HepG2 (cell line): ENCODE measurements around the gene MYOZ3. TPM values are rescaled to one million over a fixed set of nuclear protein-coding genes. Genes with fewer than 3 reads are reported as not detected.

Experiments used
- ATAC-seq: fragments of 200-7000 bp; cut with Tn5 transposase; 3 replicates; pipeline ENCODE4 v1.9.1; 2020; ENCODE audit warnings: mild to moderate bottlenecking, moderate library complexity
- BruUV-seq: library from RNA; stranded (reverse); fragments of 400-500 nt; replicated peaks from 2 replicates; lab custom pipeline; 2021; lab: Mats Ljungman, UMichigan
- CTCF ChIA-PET: fragments of 300-600 bp; formaldehyde crosslinking; extraction: SDS; loops from one replicate; lab custom pipeline; 2021; ENCODE audit warnings: low total read pairs, inconsistent platforms, low intra/inter-chr PET ratio; lab: Yijun Ruan, JAX
- POLR2A ChIA-PET: fragments of 350-600 bp; sonication (Branson Sonifier 250); formaldehyde crosslinking; loops from one replicate; lab custom pipeline; 2020; ENCODE audit warnings: antibody characterized with exemption, inconsistent platforms; lab: Yijun Ruan, JAX
- DNase-seq: peaks from one replicate; pipeline ENCODE4 v3.0.0-alpha.2; 2015; ENCODE audit warnings: low spot score
- FAIRE-seq: peaks from 3 replicates; lab custom pipeline; 2011; peaks lifted over from hg19 to GRCh38; lab: Jason Lieb, UNC
- H2AFZ ChIP-seq: one replicate; pipeline ENCODE4 v1.6.1; 2011; ENCODE audit warnings: low read length, inconsistent platforms
- H3K27ac ChIP-seq: fragments of 300-600 bp; 3 replicates; pipeline ENCODE4 v1.8.0; 2011; ENCODE audit warnings: mixed run types, mild to moderate bottlenecking, mixed read lengths, low read length, inconsistent platforms; ENCODE audit not compliant: insufficient read depth; ENCODE audit errors: extremely low read length
- H3K27me3 ChIP-seq, 2 experiments: fragments of 200-600 bp in 1 of 2; 2 replicates in 1 of 2; 3 replicates in 1 of 2; pipeline versions ENCODE4 v1.6.0 to v1.8.0; 2011; ENCODE audit warnings: low read length in 2 of 2, mild to moderate bottlenecking in 2 of 2, moderate library complexity in 2 of 2, inconsistent platforms in 1 of 2; ENCODE audit not compliant: insufficient read depth in 2 of 2, control insufficient read depth in 1 of 2
- H3K36me3 ChIP-seq, 2 experiments: fragments of 200-600 bp in 1 of 2; replicated peaks in 1 of 2; 2 replicates in 1 of 2; 3 replicates in 1 of 2; pipeline versions ENCODE4 v1.5.1 to v1.8.0; 2011; ENCODE audit warnings: low read length in 2 of 2, inconsistent platforms in 1 of 2; ENCODE audit not compliant: insufficient read depth in 2 of 2, control insufficient read depth in 1 of 2
- H3K4me1 ChIP-seq: 2 replicates; pipeline ENCODE4 v1.5.1; 2012; ENCODE audit warnings: low read length, inconsistent platforms; ENCODE audit not compliant: insufficient read depth
- H3K4me2 ChIP-seq: 2 replicates; pipeline ENCODE4 v1.6.0; 2011; ENCODE audit warnings: low read depth, low read length, inconsistent platforms
- H3K4me3 ChIP-seq, 3 experiments: fragments of 200-600 bp in 1 of 3; sonication (generic), shearing (Covaris generic) in 1 of 3; replicated peaks in 1 of 3; 2 replicates each; pipeline ENCODE4 v1.5.1; 2011 to 2016; ENCODE audit warnings: low read length in 3 of 3, inconsistent platforms in 2 of 3, low read depth in 2 of 3, mild to moderate bottlenecking in 2 of 3, control low read depth in 1 of 3, mixed read lengths in 1 of 3; ENCODE audit not compliant: insufficient read depth in 1 of 3
- H3K79me2 ChIP-seq: one replicate; pipeline ENCODE4 v1.6.1; 2011; ENCODE audit warnings: low read length, inconsistent platforms; ENCODE audit not compliant: insufficient read depth
- H3K9ac ChIP-seq: 2 replicates; pipeline ENCODE4 v1.6.0; 2011; ENCODE audit warnings: mild to moderate bottlenecking, low read depth, low read length, inconsistent platforms; ENCODE audit not compliant: insufficient read depth
- H3K9me3 ChIP-seq: 2 replicates; pipeline ENCODE4 v1.5.1; 2012; ENCODE audit warnings: mild to moderate bottlenecking, low read length
- H4K20me1 ChIP-seq: 2 replicates; pipeline ENCODE4 v1.6.0; 2011; ENCODE audit warnings: inconsistent platforms, mild to moderate bottlenecking, low read length, moderate library complexity; ENCODE audit not compliant: insufficient read depth
- ASH2L ChIP-seq: fragments of 300-600, 200-600 bp; sonication (generic); IDR thresholded peaks from 2 replicates; pipeline ENCODE4 v1.7.0; 2017; ENCODE audit warnings: low read depth, mild to moderate bottlenecking, moderate library complexity, mixed read lengths, low read length; ENCODE audit not compliant: insufficient read length
- DNMT1 ChIP-seq: sonication (generic); formaldehyde crosslinking; IDR thresholded peaks from 2 replicates; pipeline ENCODE4 v1.5.1; 2020; ENCODE audit warnings: mild to moderate bottlenecking, missing genetic modification reagents
- ESRRA ChIP-seq: sonication (generic); formaldehyde crosslinking; IDR thresholded peaks from 2 replicates; pipeline ENCODE4 v1.5.1; 2020; ENCODE audit warnings: mild to moderate bottlenecking, low read depth, missing genetic modification reagents
- KDM5A ChIP-seq: fragments of 200-600 bp; sonication (generic); IDR thresholded peaks from 2 replicates; pipeline ENCODE4 v1.7.0; 2018; ENCODE audit warnings: antibody characterized with exemption, mild to moderate bottlenecking, low read length, borderline replicate concordance
- LBX2 ChIP-seq: sonication (generic); formaldehyde crosslinking; IDR thresholded peaks from 2 replicates; pipeline ENCODE4 v1.5.0; 2020; ENCODE audit warnings: missing genetic modification reagents, mild to moderate bottlenecking, borderline replicate concordance
- MAFF ChIP-seq: IDR thresholded peaks from 2 replicates; pipeline ENCODE4 v1.6.1; 2011; ENCODE audit warnings: low read depth, low read length, improper control_type of control experiment
- PHF5A ChIP-seq: IDR thresholded peaks from one replicate; pipeline ENCODE4 v1.6.1; 2018; ENCODE audit warnings: low read depth, missing genetic modification reagents; ENCODE audit not compliant: unreplicated experiment
- PRDM15 ChIP-seq: sonication (generic); formaldehyde crosslinking; IDR thresholded peaks from 2 replicates; pipeline ENCODE4 v1.4.0; 2020; ENCODE audit warnings: missing genetic modification reagents
- SP140L ChIP-seq: sonication (generic); formaldehyde crosslinking; IDR thresholded peaks from 2 replicates; pipeline ENCODE4 v1.4.0; 2020; ENCODE audit warnings: missing genetic modification reagents, borderline replicate concordance
- TCF7L2 ChIP-seq: IDR thresholded peaks from 2 replicates; pipeline ENCODE4 v1.6.1; 2011; ENCODE audit warnings: mild to moderate bottlenecking, low read depth, low read length, moderate library complexity
- THRA ChIP-seq: sonication (generic); formaldehyde crosslinking; IDR thresholded peaks from 2 replicates; pipeline ENCODE4 v1.4.0; 2020; ENCODE audit warnings: missing genetic modification reagents, borderline replicate concordance
- ZBTB46 ChIP-seq: sonication (generic); formaldehyde crosslinking; IDR thresholded peaks from 2 replicates; pipeline ENCODE4 v1.4.0; 2020; ENCODE audit warnings: mild to moderate bottlenecking, missing genetic modification reagents, borderline replicate concordance
- ZNF496 ChIP-seq: sonication (generic); formaldehyde crosslinking; IDR thresholded peaks from 2 replicates; pipeline ENCODE4 v1.8.1; 2023; ENCODE audit warnings: mild to moderate bottlenecking, moderate library complexity, missing genetic modification reagents; ENCODE audit not compliant: insufficient replicate concordance
- ZNF766 ChIP-seq: sonication (generic); formaldehyde crosslinking; IDR thresholded peaks from 2 replicates; pipeline ENCODE4 v1.5.0; 2020; ENCODE audit warnings: missing genetic modification reagents, borderline replicate concordance
- ZSCAN30 ChIP-seq: sonication (generic); formaldehyde crosslinking; IDR thresholded peaks from 2 replicates; pipeline ENCODE4 v1.5.0; 2020; ENCODE audit warnings: mild to moderate bottlenecking, missing genetic modification reagents
- ZZZ3 ChIP-seq: sonication (generic); formaldehyde crosslinking; IDR thresholded peaks from 2 replicates; pipeline ENCODE4 v1.4.0; 2020; ENCODE audit warnings: missing genetic modification reagents, mild to moderate bottlenecking, borderline replicate concordance
- WGBS: methylation state at CpG from one replicate; pipeline ENCODE4 v1.1.6; 2017; ENCODE audit warnings: low lambda C conversion rate; 5-methylcytosine and 5-hydroxymethylcytosine counted together
- in situ Hi-C: cut with HindIII; loops from 2 replicates; pipeline ENCODE4 v1.10.0; 2017; ENCODE audit warnings: low pct_unique_long_range_greater_than_20kb; ENCODE audit not compliant: extremely low pct_ligation_motif_present
- intact Hi-C: fragments of 100-400 bp; cut with micrococcal nuclease; formaldehyde crosslinking; loops from one replicate; pipeline ENCODE4 v1.10.0; 2022; ENCODE audit not compliant: unreplicated experiment
- polyA plus RNA-seq, 8 experiments: library from polyadenylated mRNA; depleted of rRNA in 3 of 8; stranded (reverse) in 7 of 8; unstranded in 1 of 8; fragments of >200 nt; fragmentation: Illumina TruSeq in 4 of 8; extraction: Trizol in 4 of 8; gene quantifications; 2 replicates each; pipeline versions ENCODE4 v1.2.1 to v1.2.3, GENCODE V29; 2011 to 2016; ENCODE audit warnings: low read depth in 4 of 8, missing spikeins in 1 of 8, mixed read lengths in 1 of 8; ENCODE audit not compliant: insufficient read depth in 1 of 8
- total RNA-seq, 5 experiments: library from RNA; depleted of rRNA; stranded (reverse); fragments of >200 nt; fragmentation: Illumina TruSeq; extraction: Trizol; gene quantifications; 2 replicates each; pipeline ENCODE4 v1.2.3, GENCODE V29; 2016; ENCODE audit warnings: low read depth in 1 of 5

MYOZ3 gene
- total and polyA plus RNA-seq, 2 of the 13 experiments (the other 11 are each of a cell fraction or from before 2014, with no cell fraction given) = 0.05 TPM; not detected in 1

- intact Hi-C loops = no loop called here
- Histone ChIP-seq H3K4me3 (no peak overlapping the region), H3K4me1 (peaks cover 10% of the 10 kb centered on the region), H2AFZ (no peak overlapping the region), H3K79me2 (no peaks in the 10 kb centered on the region), H4K20me1 (no peaks in the 10 kb centered on the region), H3K27ac (no peak overlapping the region), H3K36me3 (no peaks in the 10 kb centered on the region), H3K9me3 (no peaks in the 10 kb centered on the region), H3K27me3 (peaks cover 4 to 30% of the 10 kb centered on the region in 2 experiments; a peak in 4 of 5 replicates), H3K9ac (no peak overlapping the region), H3K4me2 (no peak overlapping the region)
- in situ Hi-C loops = loop anchor here (25.0 kb wide), 1 partner anchor 200 kb away; no protein-coding TSS in a partner anchor
- CTCF ChIA-PET = no interaction called here
- DNase-seq (no peak), FAIRE-seq (no peak), ATAC-seq (no peak)
- no TSS peak for BruUV-seq
- WGBS = 18% methylated on average over 10 of the region's 10 CpGs
- POLR2A ChIA-PET = no interaction called here
- TF ChIP-seq ZBTB46 (CRISPR knock-in tag) (no peak), KDM5A (no peak), PRDM15 (CRISPR knock-in tag) (no peak), ZNF496 (no peak), ZSCAN30 (CRISPR knock-in tag) (no peak), THRA (CRISPR knock-in tag) (no peak), DNMT1 (CRISPR knock-in tag) (no peak), MAFF (no peak), LBX2 (CRISPR knock-in tag) (no peak), ASH2L (no peak), ZNF766 (CRISPR knock-in tag) (no peak), ESRRA (no peak), ZZZ3 (CRISPR knock-in tag) (no peak), TCF7L2 (no peak), SP140L (CRISPR knock-in tag) (no peak), PHF5A (CRISPR knock-in tag) (no peak)
These were observed 958 bp downstream of the MYOZ3 start for GRCh38 chr5:150661821-150662596.
